ENCODE results near the gene GH2.
"Not testable (repeated sequence)": the region's sequence is repeated elsewhere in the genome, so short reads cannot be mapped to it uniquely, and the experiment has no call there.

DNA sequence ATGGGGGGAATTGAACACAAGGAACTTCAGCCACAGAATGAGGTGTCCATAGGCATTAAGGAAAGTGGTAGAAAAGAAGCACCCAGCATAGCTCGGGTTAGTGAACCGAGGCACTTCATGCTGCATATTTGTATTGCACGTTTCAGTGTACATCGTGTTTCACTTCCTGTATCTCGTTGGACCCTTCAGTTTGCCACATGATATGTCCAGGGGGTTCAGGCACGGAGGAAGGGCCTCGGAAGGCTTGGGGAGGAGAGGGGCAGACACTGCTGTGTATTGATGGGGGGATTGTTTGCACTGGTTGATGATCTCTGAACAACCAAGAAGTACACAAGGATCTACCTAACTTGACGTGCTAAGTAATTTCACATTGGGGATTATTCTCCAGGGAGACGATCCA lies 40.7 kb upstream of the GH2 start:
- not testable (repeated sequence) for TF ChIP-seq CTCF (IDR thresholded peaks at IDR 0.05 in 4 of 5, conservative IDR thresholded peaks at IDR 0.05 in 1 of 5); POLR2A (IDR thresholded peaks at IDR 0.05)
